Measurements from ENCODE around the gene PTPRN2. TPM values are rescaled to one million over a fixed set of nuclear protein-coding genes. Genes with fewer than 3 reads are reported as not detected.

The PTPRN2 gene
- total and polyA plus RNA-seq, 9 of the 15 experiments (the other 6 are each of a cell fraction or from before 2014, with no cell fraction given): not detected

DNA sequence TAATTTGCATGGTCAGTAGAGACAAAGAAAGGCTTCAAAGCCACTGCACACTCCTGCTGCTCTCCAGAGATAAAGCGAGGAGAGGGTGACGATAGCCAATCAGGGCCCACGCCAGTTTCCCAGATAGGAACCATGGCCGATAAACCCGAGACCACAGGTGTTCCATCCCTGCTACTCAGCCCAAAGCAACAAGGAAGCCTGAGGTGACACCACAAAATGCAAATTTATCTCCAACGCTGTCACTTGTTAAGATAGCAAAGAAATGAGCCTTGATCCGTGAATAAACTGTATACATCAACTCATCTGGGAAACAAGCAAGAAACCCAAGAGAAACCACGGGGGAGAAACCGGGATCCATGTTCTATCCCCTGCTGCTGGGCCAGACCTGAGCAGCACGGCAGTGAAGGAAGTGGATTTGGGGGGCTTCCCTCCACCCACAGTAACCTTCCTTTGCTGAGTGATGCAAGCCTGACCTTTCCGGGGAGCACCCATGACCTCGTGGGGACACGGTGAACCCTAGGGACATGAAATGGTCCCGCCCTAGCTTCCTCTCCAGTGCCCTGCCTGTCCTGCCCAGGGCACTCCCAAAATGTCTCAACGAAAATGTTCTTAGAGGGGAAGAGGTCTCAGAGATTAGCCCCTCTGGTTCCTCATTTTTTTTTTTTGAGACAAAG is 164.6 kb downstream of the PTPRN2 start (continued):
- TF ChIP-seq, protein P1, sequence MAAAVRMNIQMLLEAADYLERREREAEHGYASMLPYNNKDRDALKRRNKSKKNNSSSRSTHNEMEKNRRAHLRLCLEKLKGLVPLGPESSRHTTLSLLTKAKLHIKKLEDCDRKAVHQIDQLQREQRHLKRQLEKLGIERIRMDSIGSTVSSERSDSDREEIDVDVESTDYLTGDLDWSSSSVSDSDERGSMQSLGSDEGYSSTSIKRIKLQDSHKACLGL (CRISPR knock-in tag; IDR thresholded peaks at IDR 0.05; ENCODE audit: borderline replicate concordance, poor library complexity, severe bottlenecking): no peak
- TF ChIP-seq SOX6 (IDR thresholded peaks at IDR 0.05): peak; percentile 66
- TF ChIP-seq DPF2 (IDR thresholded peaks at IDR 0.05): peak; percentile 19; the same call in 1 of the 2 replicates
- TF ChIP-seq, protein P2, sequence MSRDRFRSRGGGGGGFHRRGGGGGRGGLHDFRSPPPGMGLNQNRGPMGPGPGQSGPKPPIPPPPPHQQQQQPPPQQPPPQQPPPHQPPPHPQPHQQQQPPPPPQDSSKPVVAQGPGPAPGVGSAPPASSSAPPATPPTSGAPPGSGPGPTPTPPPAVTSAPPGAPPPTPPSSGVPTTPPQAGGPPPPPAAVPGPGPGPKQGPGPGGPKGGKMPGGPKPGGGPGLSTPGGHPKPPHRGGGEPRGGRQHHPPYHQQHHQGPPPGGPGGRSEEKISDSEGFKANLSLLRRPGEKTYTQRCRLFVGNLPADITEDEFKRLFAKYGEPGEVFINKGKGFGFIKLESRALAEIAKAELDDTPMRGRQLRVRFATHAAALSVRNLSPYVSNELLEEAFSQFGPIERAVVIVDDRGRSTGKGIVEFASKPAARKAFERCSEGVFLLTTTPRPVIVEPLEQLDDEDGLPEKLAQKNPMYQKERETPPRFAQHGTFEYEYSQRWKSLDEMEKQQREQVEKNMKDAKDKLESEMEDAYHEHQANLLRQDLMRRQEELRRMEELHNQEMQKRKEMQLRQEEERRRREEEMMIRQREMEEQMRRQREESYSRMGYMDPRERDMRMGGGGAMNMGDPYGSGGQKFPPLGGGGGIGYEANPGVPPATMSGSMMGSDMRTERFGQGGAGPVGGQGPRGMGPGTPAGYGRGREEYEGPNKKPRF (IDR thresholded peaks at IDR 0.05; ENCODE audit: low read depth, low read length): no peak
- no peak for TF ChIP-seq ZBTB17 (CRISPR knock-in tag; IDR thresholded peaks at IDR 0.05)
- TF ChIP-seq, protein P3, sequence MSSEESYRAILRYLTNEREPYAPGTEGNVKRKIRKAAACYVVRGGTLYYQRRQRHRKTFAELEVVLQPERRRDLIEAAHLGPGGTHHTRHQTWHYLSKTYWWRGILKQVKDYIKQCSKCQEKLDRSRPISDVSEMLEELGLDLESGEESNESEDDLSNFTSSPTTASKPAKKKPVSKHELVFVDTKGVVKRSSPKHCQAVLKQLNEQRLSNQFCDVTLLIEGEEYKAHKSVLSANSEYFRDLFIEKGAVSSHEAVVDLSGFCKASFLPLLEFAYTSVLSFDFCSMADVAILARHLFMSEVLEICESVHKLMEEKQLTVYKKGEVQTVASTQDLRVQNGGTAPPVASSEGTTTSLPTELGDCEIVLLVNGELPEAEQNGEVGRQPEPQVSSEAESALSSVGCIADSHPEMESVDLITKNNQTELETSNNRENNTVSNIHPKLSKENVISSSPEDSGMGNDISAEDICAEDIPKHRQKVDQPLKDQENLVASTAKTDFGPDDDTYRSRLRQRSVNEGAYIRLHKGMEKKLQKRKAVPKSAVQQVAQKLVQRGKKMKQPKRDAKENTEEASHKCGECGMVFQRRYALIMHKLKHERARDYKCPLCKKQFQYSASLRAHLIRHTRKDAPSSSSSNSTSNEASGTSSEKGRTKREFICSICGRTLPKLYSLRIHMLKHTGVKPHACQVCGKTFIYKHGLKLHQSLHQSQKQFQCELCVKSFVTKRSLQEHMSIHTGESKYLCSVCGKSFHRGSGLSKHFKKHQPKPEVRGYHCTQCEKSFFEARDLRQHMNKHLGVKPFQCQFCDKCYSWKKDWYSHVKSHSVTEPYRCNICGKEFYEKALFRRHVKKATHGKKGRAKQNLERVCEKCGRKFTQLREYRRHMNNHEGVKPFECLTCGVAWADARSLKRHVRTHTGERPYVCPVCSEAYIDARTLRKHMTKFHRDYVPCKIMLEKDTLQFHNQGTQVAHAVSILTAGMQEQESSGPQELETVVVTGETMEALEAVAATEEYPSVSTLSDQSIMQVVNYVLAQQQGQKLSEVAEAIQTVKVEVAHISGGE (CRISPR knock-in tag; IDR thresholded peaks at IDR 0.05): no peak
- TF ChIP-seq ARID1B (IDR thresholded peaks at IDR 0.05): peak; percentile 79
- peak; percentile 81 for TF ChIP-seq TCF3 (CRISPR knock-in tag; IDR thresholded peaks at IDR 0.05)
- TF ChIP-seq TEAD2 (tag; IDR thresholded peaks at IDR 0.05): no peak
- TF ChIP-seq L3MBTL2 (IDR thresholded peaks at IDR 0.05): peak; percentile 29; the same call in 1 of the 2 replicates
- 0 out of 2 replicates have a peak, but pooled peaks have one; percentile 27 for TF ChIP-seq FOSL1 (tag; conservative IDR thresholded peaks at IDR 0.05)
- TF ChIP-seq, protein P4, sequence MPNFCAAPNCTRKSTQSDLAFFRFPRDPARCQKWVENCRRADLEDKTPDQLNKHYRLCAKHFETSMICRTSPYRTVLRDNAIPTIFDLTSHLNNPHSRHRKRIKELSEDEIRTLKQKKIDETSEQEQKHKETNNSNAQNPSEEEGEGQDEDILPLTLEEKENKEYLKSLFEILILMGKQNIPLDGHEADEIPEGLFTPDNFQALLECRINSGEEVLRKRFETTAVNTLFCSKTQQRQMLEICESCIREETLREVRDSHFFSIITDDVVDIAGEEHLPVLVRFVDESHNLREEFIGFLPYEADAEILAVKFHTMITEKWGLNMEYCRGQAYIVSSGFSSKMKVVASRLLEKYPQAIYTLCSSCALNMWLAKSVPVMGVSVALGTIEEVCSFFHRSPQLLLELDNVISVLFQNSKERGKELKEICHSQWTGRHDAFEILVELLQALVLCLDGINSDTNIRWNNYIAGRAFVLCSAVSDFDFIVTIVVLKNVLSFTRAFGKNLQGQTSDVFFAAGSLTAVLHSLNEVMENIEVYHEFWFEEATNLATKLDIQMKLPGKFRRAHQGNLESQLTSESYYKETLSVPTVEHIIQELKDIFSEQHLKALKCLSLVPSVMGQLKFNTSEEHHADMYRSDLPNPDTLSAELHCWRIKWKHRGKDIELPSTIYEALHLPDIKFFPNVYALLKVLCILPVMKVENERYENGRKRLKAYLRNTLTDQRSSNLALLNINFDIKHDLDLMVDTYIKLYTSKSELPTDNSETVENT (CRISPR knock-in tag; IDR thresholded peaks at IDR 0.05): no peak
- TF ChIP-seq, protein P5, sequence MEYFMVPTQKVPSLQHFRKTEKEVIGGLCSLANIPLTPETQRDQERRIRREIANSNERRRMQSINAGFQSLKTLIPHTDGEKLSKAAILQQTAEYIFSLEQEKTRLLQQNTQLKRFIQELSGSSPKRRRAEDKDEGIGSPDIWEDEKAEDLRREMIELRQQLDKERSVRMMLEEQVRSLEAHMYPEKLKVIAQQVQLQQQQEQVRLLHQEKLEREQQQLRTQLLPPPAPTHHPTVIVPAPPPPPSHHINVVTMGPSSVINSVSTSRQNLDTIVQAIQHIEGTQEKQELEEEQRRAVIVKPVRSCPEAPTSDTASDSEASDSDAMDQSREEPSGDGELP (CRISPR knock-in tag; IDR thresholded peaks at IDR 0.05; ENCODE audit: borderline replicate concordance): peak; percentile 24; the same call in 1 of the 2 replicates
- no peak for TF ChIP-seq ZC3H11A (IDR thresholded peaks at IDR 0.05; ENCODE audit: low read depth, low read length)
- peak; percentile 80 for TF ChIP-seq TAL1 (IDR thresholded peaks at IDR 0.05)
- TF ChIP-seq CEBPB (tag; IDR thresholded peaks at IDR 0.05): no peak
- no peak for TF ChIP-seq POLR2G (IDR thresholded peaks at IDR 0.05; ENCODE audit: low read depth, low read length)
- no peak for TF ChIP-seq THRAP3 (IDR thresholded peaks at IDR 0.05; ENCODE audit: borderline replicate concordance)
